ENCODE data around the gene ASPHD1.

GRCh38 chr16:29947897-29948296 is 47.6 kb downstream of the ASPHD1 start:
- no peak for TF ChIP-seq CTCF (conservative IDR thresholded peaks at IDR 0.05; ENCODE audit: low read depth, low read length)
- no peak for TF ChIP-seq EZH2 (IDR thresholded peaks at IDR 0.05; ENCODE audit: borderline replicate concordance, low read depth, low read length, poor library complexity, severe bottlenecking)

Data from A673 (cell line).